Duodenal mucosa (tissue), 2 donors: Measurements from ENCODE around the gene NDFIP2.

Experiments used
- H3K27ac ChIP-seq: one replicate; pipeline ENCODE4 v1.7.0; 2013; ENCODE audit warnings: low read depth, low read length
- H3K27me3 ChIP-seq, 2 donors: one replicate each; pipeline ENCODE4 v1.7.0; 2013; ENCODE audit warnings: low read length in 2 of 2, control low read depth in 1 of 2; ENCODE audit not compliant: insufficient read depth in 2 of 2, control insufficient read depth in 1 of 2
- H3K36me3 ChIP-seq, 2 donors: one replicate each; pipeline ENCODE4 v1.7.0; 2013; ENCODE audit warnings: low read length in 2 of 2, control low read depth in 1 of 2; ENCODE audit not compliant: insufficient read depth in 2 of 2, control insufficient read depth in 1 of 2
- H3K4me1 ChIP-seq, 2 donors: one replicate each; pipeline ENCODE4 v1.7.0; 2013; ENCODE audit warnings: low read length in 2 of 2, control low read depth in 1 of 2; ENCODE audit not compliant: insufficient read depth in 2 of 2, control insufficient read depth in 1 of 2
- H3K4me3 ChIP-seq, 2 donors: one replicate each; pipeline ENCODE4 v1.7.0; 2013; ENCODE audit warnings: low read length in 2 of 2, low read depth in 1 of 2
- H3K9ac ChIP-seq, 2 donors: one replicate each; pipeline ENCODE4 v1.7.0; 2013; ENCODE audit warnings: low read length in 2 of 2, low read depth in 1 of 2
- H3K9me3 ChIP-seq, 2 donors: one replicate each; pipeline ENCODE4 v1.7.0; 2013; ENCODE audit warnings: low read length in 2 of 2, control low read depth in 1 of 2; ENCODE audit not compliant: control insufficient read depth in 1 of 2

NDFIP2 gene

GRCh38 chr13:79480954-79481684, at the start of gene NDFIP2:
NDFIP2 (plus strand) TSS chr13:79481155; CDS start chr13:79481204, 49 bp downstream.
- Histone ChIP-seq H3K27ac (peak within 1 kb of the TSS; percentile 80), H3K36me3 (no peaks in the 10 kb centered on the region), H3K27me3 (no peaks in the 10 kb centered on the region), H3K4me3 (peak within 1 kb of the TSS; percentile 88 to 99), H3K9me3 (no peaks in the 10 kb centered on the region), H3K9ac (peak within 1 kb of the TSS; percentile 93 to 99), H3K4me1 (peaks cover 1 to 27% of the 10 kb centered on the region in 2 donors)

- Histone ChIP-seq H3K27me3 (no peaks in the 10 kb centered on the region), H3K27ac (no peak overlapping the region), H3K9me3 (no peaks in the 10 kb centered on the region), H3K4me1 (no peaks in the 10 kb centered on the region), H3K9ac (no peak overlapping the region), H3K36me3 (no peaks in the 10 kb centered on the region), H3K4me3 (no peak overlapping the region)
Observed at GRCh38 chr13:79432086-79432485, 48.9 kb upstream of the NDFIP2 start.

GRCh38 chr13:79432992-79433391, 48.0 kb upstream of the NDFIP2 start:
- Histone ChIP-seq H3K4me1 (no peaks in the 10 kb centered on the region), H3K27me3 (no peaks in the 10 kb centered on the region), H3K27ac (no peak overlapping the region), H3K4me3 (no peak overlapping the region), H3K9me3 (no peaks in the 10 kb centered on the region), H3K36me3 (no peaks in the 10 kb centered on the region), H3K9ac (no peak overlapping the region)

- no peak overlapping the region for H3K9ac ChIP-seq
- no peak overlapping the region for H3K4me3 ChIP-seq
- no peak overlapping the region for H3K27ac ChIP-seq
- no peaks in the 10 kb centered on the region for H3K27me3 ChIP-seq
- no peaks in the 10 kb centered on the region for H3K9me3 ChIP-seq
- no peaks in the 10 kb centered on the region for H3K4me1 ChIP-seq
- no peaks in the 10 kb centered on the region for H3K36me3 ChIP-seq
Observed at GRCh38 chr13:79434556-79434955, 46.4 kb upstream of the NDFIP2 start.

- Histone ChIP-seq H3K27me3 (no peaks in the 10 kb centered on the region), H3K9me3 (no peaks in the 10 kb centered on the region), H3K9ac (no peak overlapping the region), H3K4me1 (peaks cover 0 to 6% of the 10 kb centered on the region in 2 donors), H3K4me3 (no peak overlapping the region), H3K36me3 (no peaks in the 10 kb centered on the region), H3K27ac (no peak overlapping the region)
Observed at GRCh38 chr13:79435561-79435990, 45.4 kb upstream of the NDFIP2 start.

- Histone ChIP-seq H3K4me3 (no peak overlapping the region), H3K27me3 (no peaks in the 10 kb centered on the region), H3K4me1 (peaks cover 4 to 18% of the 10 kb centered on the region in 2 donors), H3K27ac (no peak overlapping the region), H3K9me3 (no peaks in the 10 kb centered on the region), H3K9ac (no peak overlapping the region), H3K36me3 (no peaks in the 10 kb centered on the region)
Observed at GRCh38 chr13:79439275-79439674, 41.7 kb upstream of the NDFIP2 start.

GRCh38 chr13:79440958-79441528, 39.9 kb upstream of the NDFIP2 start:
- H3K4me1 ChIP-seq, result peaks cover 4 to 25% of the 10 kb centered on the region in 2 donors
- no peaks in the 10 kb centered on the region for H3K36me3 ChIP-seq
- no peaks in the 10 kb centered on the region for H3K27me3 ChIP-seq
- peak overlapping the region; percentile 75 for H3K27ac ChIP-seq
- peak overlapping the region; percentile 43 to 65 for H3K4me3 ChIP-seq
- peak overlapping the region in 1 of 2 donors; percentile 46 for H3K9ac ChIP-seq
- no peaks in the 10 kb centered on the region for H3K9me3 ChIP-seq

GRCh38 chr13:79442221-79442620, 38.7 kb upstream of the NDFIP2 start:
- Histone ChIP-seq H3K27ac (peak overlapping the region; percentile 68), H3K4me3 (no peak overlapping the region), H3K9ac (peak overlapping the region in 1 of 2 donors; percentile 8), H3K27me3 (no peaks in the 10 kb centered on the region), H3K36me3 (no peaks in the 10 kb centered on the region), H3K4me1 (peaks cover 4 to 25% of the 10 kb centered on the region in 2 donors), H3K9me3 (no peaks in the 10 kb centered on the region)

- Histone ChIP-seq H3K36me3 (no peaks in the 10 kb centered on the region), H3K4me1 (peaks cover 4 to 25% of the 10 kb centered on the region in 2 donors), H3K27ac (no peak overlapping the region), H3K27me3 (no peaks in the 10 kb centered on the region), H3K9ac (no peak overlapping the region), H3K4me3 (no peak overlapping the region), H3K9me3 (no peaks in the 10 kb centered on the region)
Observed at GRCh38 chr13:79442706-79443105, 38.2 kb upstream of the NDFIP2 start.

- H3K36me3 ChIP-seq, result no peaks in the 10 kb centered on the region
- peaks cover 4 to 19% of the 10 kb centered on the region in 2 donors for H3K4me1 ChIP-seq
- H3K9ac ChIP-seq, result no peak overlapping the region
- H3K27me3 ChIP-seq, result no peaks in the 10 kb centered on the region
- no peak overlapping the region for H3K27ac ChIP-seq
- H3K4me3 ChIP-seq, result no peak overlapping the region
- H3K9me3 ChIP-seq, result no peaks in the 10 kb centered on the region
Observed at GRCh38 chr13:79445968-79446645, 34.8 kb upstream of the NDFIP2 start.
